Fibroblast of skin of scalp (primary cell): Measurements from ENCODE around the gene MACF1.
"Not testable (repeated sequence)": the region's sequence is repeated elsewhere in the genome, so short reads cannot be mapped to it uniquely, and the experiment has no call there.

Experiments used
- DNase-seq: peaks from one replicate; pipeline ENCODE4 v3.0.0-alpha.2; 2013

Gene MACF1

GRCh38 chr1:39177706-39178105 lies 26.8 kb upstream of the MACF1 start:
- DNase-seq: no peak

- peak; percentile 61 for DNase-seq
Measured at GRCh38 chr1:39178541-39179431, 25.7 kb upstream of the MACF1 start.

- no peak for DNase-seq
Measured at GRCh38 chr1:39181311-39181710, 23.2 kb upstream of the MACF1 start.

- DNase-seq: no peak
Measured at GRCh38 chr1:39182804-39183203, 21.7 kb upstream of the MACF1 start.

GRCh38 chr1:39183503-39184353 lies 20.8 kb upstream of the MACF1 start:
- DNase-seq: peak; percentile 74

- DNase-seq: no peak
Measured at GRCh38 chr1:39184354-39184818, 20.1 kb upstream of the MACF1 start.

GRCh38 chr1:39187275-39188046 lies 17.0 kb upstream of the MACF1 start:
- DNase-seq: no peak

GRCh38 chr1:39189592-39190041 lies 14.9 kb upstream of the MACF1 start:
- DNase-seq: peak; percentile 56

- DNase-seq: no peak
Measured at GRCh38 chr1:39190096-39190495, 14.4 kb upstream of the MACF1 start.

GRCh38 chr1:39194398-39195051 lies 10.0 kb upstream of the MACF1 start:
- DNase-seq: no peak

GRCh38 chr1:39195166-39196111 lies 9.1 kb upstream of the MACF1 start:
- peak; percentile 79 for DNase-seq

- peak; percentile 75 for DNase-seq
Measured at GRCh38 chr1:39196244-39197215, 8.0 kb upstream of the MACF1 start.

- no peak for DNase-seq
Measured at GRCh38 chr1:39199593-39199992, 4.9 kb upstream of the MACF1 start.

- DNase-seq: peak; percentile 80
Measured at GRCh38 chr1:39205102-39205780, 746 bp downstream of the MACF1 start.

GRCh38 chr1:39205781-39206464 lies 1.4 kb downstream of the MACF1 start:
- no peak for DNase-seq

GRCh38 chr1:39208360-39208759 lies 3.9 kb downstream of the MACF1 start:
- DNase-seq: not testable (repeated sequence)

GRCh38 chr1:39210649-39211048 lies 6.2 kb downstream of the MACF1 start:
- DNase-seq: no peak

- DNase-seq: no peak
Measured at GRCh38 chr1:39212499-39212898, 8.0 kb downstream of the MACF1 start.
